HepG2 (cell line): ENCODE data around the gene GOLGA6C. TPM values are rescaled to one million over a fixed set of nuclear protein-coding genes. Genes with fewer than 3 reads are reported as not detected.

ENCODE experiments used
- ATAC-seq: fragments of 200-7000 bp; cut with Tn5 transposase; 3 replicates; pipeline ENCODE4 v1.9.1; 2020; ENCODE audit warnings: mild to moderate bottlenecking, moderate library complexity
- BruUV-seq: library from RNA; stranded (reverse); fragments of 400-500 nt; replicated peaks from 2 replicates; lab custom pipeline; 2021; lab: Mats Ljungman, UMichigan
- CTCF ChIA-PET: fragments of 300-600 bp; formaldehyde crosslinking; extraction: SDS; loops from one replicate; lab custom pipeline; 2021; ENCODE audit warnings: low total read pairs, inconsistent platforms, low intra/inter-chr PET ratio; lab: Yijun Ruan, JAX
- POLR2A ChIA-PET: fragments of 350-600 bp; sonication (Branson Sonifier 250); formaldehyde crosslinking; loops from one replicate; lab custom pipeline; 2020; ENCODE audit warnings: antibody characterized with exemption, inconsistent platforms; lab: Yijun Ruan, JAX
- DNase-seq: peaks from one replicate; pipeline ENCODE4 v3.0.0-alpha.2; 2015; ENCODE audit warnings: low spot score
- FAIRE-seq: peaks from 3 replicates; lab custom pipeline; 2011; peaks lifted over from hg19 to GRCh38; lab: Jason Lieb, UNC
- H2AFZ ChIP-seq: one replicate; pipeline ENCODE4 v1.6.1; 2011; ENCODE audit warnings: low read length, inconsistent platforms
- H3K27ac ChIP-seq: fragments of 300-600 bp; 3 replicates; pipeline ENCODE4 v1.8.0; 2011; ENCODE audit warnings: mixed run types, mild to moderate bottlenecking, mixed read lengths, low read length, inconsistent platforms; ENCODE audit not compliant: insufficient read depth; ENCODE audit errors: extremely low read length
- H3K27me3 ChIP-seq, 2 experiments: fragments of 200-600 bp in 1 of 2; 2 replicates in 1 of 2; 3 replicates in 1 of 2; pipeline versions ENCODE4 v1.6.0 to v1.8.0; 2011; ENCODE audit warnings: low read length in 2 of 2, mild to moderate bottlenecking in 2 of 2, moderate library complexity in 2 of 2, inconsistent platforms in 1 of 2; ENCODE audit not compliant: insufficient read depth in 2 of 2, control insufficient read depth in 1 of 2
- H3K36me3 ChIP-seq, 2 experiments: fragments of 200-600 bp in 1 of 2; replicated peaks in 1 of 2; 2 replicates in 1 of 2; 3 replicates in 1 of 2; pipeline versions ENCODE4 v1.5.1 to v1.8.0; 2011; ENCODE audit warnings: low read length in 2 of 2, inconsistent platforms in 1 of 2; ENCODE audit not compliant: insufficient read depth in 2 of 2, control insufficient read depth in 1 of 2
- H3K4me1 ChIP-seq: 2 replicates; pipeline ENCODE4 v1.5.1; 2012; ENCODE audit warnings: low read length, inconsistent platforms; ENCODE audit not compliant: insufficient read depth
- H3K4me2 ChIP-seq: 2 replicates; pipeline ENCODE4 v1.6.0; 2011; ENCODE audit warnings: low read depth, low read length, inconsistent platforms
- H3K4me3 ChIP-seq, 3 experiments: fragments of 200-600 bp in 1 of 3; sonication (generic), shearing (Covaris generic) in 1 of 3; replicated peaks in 1 of 3; 2 replicates each; pipeline ENCODE4 v1.5.1; 2011 to 2016; ENCODE audit warnings: low read length in 3 of 3, inconsistent platforms in 2 of 3, low read depth in 2 of 3, mild to moderate bottlenecking in 2 of 3, control low read depth in 1 of 3, mixed read lengths in 1 of 3; ENCODE audit not compliant: insufficient read depth in 1 of 3
- H3K79me2 ChIP-seq: one replicate; pipeline ENCODE4 v1.6.1; 2011; ENCODE audit warnings: low read length, inconsistent platforms; ENCODE audit not compliant: insufficient read depth
- H3K9ac ChIP-seq: 2 replicates; pipeline ENCODE4 v1.6.0; 2011; ENCODE audit warnings: mild to moderate bottlenecking, low read depth, low read length, inconsistent platforms; ENCODE audit not compliant: insufficient read depth
- H3K9me3 ChIP-seq: 2 replicates; pipeline ENCODE4 v1.5.1; 2012; ENCODE audit warnings: mild to moderate bottlenecking, low read length
- H4K20me1 ChIP-seq: 2 replicates; pipeline ENCODE4 v1.6.0; 2011; ENCODE audit warnings: inconsistent platforms, mild to moderate bottlenecking, low read length, moderate library complexity; ENCODE audit not compliant: insufficient read depth
- AGO2 ChIP-seq: fragments of 200-400 bp; formaldehyde crosslinking; optimal IDR thresholded peaks from 2 replicates; pipeline ENCODE3; 2017; ENCODE audit warnings: mild to moderate bottlenecking, low read depth, low read length, moderate library complexity
- CENPT ChIP-seq: sonication (generic); formaldehyde crosslinking; IDR thresholded peaks from 2 replicates; pipeline ENCODE4 v1.8.0; 2022; ENCODE audit warnings: low read depth, mild to moderate bottlenecking, moderate library complexity, missing genetic modification reagents
- HCFC1 ChIP-seq: fragments of 150-350 bp; IDR thresholded peaks from 2 replicates; pipeline ENCODE4 v1.6.1; 2014; ENCODE audit warnings: low read depth, low read length
- MLX ChIP-seq: IDR thresholded peaks from 2 replicates; pipeline ENCODE4 v1.6.1; 2016
- POLR2A ChIP-seq, 2 experiments: IDR thresholded peaks; 2 replicates each; pipeline ENCODE4 v1.6.1; 2011; ENCODE audit warnings: low read depth in 2 of 2, low read length in 2 of 2, mild to moderate bottlenecking in 1 of 2, moderate library complexity in 1 of 2; ENCODE audit not compliant: insufficient read depth in 1 of 2
- SAP130 ChIP-seq: IDR thresholded peaks from 2 replicates; pipeline ENCODE4 v1.6.1; 2016; ENCODE audit warnings: low read depth
- STAT5B ChIP-seq: sonication (generic); formaldehyde crosslinking; IDR thresholded peaks from 2 replicates; pipeline ENCODE4 v1.4.0; 2020; ENCODE audit warnings: missing genetic modification reagents
- ZC3H13 ChIP-seq: sonication (generic); formaldehyde crosslinking; IDR thresholded peaks from 2 replicates; pipeline ENCODE4 v1.8.1; 2023; ENCODE audit warnings: mild to moderate bottlenecking, missing genetic modification reagents, moderate library complexity
- ZMAT3 ChIP-seq: sonication (generic); formaldehyde crosslinking; conservative IDR thresholded peaks from 2 replicates; pipeline ENCODE4 v1.7.0; 2021; ENCODE audit warnings: missing genetic modification reagents
- ZNF562 ChIP-seq: sonication (generic); formaldehyde crosslinking; IDR thresholded peaks from 2 replicates; pipeline ENCODE4 v1.8.0; 2022; ENCODE audit warnings: missing genetic modification reagents, borderline replicate concordance
- WGBS: methylation state at CpG from one replicate; pipeline ENCODE4 v1.1.6; 2017; ENCODE audit warnings: low lambda C conversion rate; 5-methylcytosine and 5-hydroxymethylcytosine counted together
- in situ Hi-C: cut with HindIII; loops from 2 replicates; pipeline ENCODE4 v1.10.0; 2017; ENCODE audit warnings: low pct_unique_long_range_greater_than_20kb; ENCODE audit not compliant: extremely low pct_ligation_motif_present
- intact Hi-C: fragments of 100-400 bp; cut with micrococcal nuclease; formaldehyde crosslinking; loops from one replicate; pipeline ENCODE4 v1.10.0; 2022; ENCODE audit not compliant: unreplicated experiment
- polyA plus RNA-seq, 8 experiments: library from polyadenylated mRNA; depleted of rRNA in 3 of 8; stranded (reverse) in 7 of 8; unstranded in 1 of 8; fragments of >200 nt; fragmentation: Illumina TruSeq in 4 of 8; extraction: Trizol in 4 of 8; gene quantifications; 2 replicates each; pipeline versions ENCODE4 v1.2.1 to v1.2.3, GENCODE V29; 2011 to 2016; ENCODE audit warnings: low read depth in 4 of 8, missing spikeins in 1 of 8, mixed read lengths in 1 of 8; ENCODE audit not compliant: insufficient read depth in 1 of 8
- total RNA-seq, 5 experiments: library from RNA; depleted of rRNA; stranded (reverse); fragments of >200 nt; fragmentation: Illumina TruSeq; extraction: Trizol; gene quantifications; 2 replicates each; pipeline ENCODE4 v1.2.3, GENCODE V29; 2016; ENCODE audit warnings: low read depth in 1 of 5
- TF ChIP-seq, protein P1 (sequence below), 2 experiments: sonication (generic) in 1 of 2; formaldehyde crosslinking in 1 of 2; IDR thresholded peaks; 2 replicates each; pipeline versions ENCODE4 v1.5.1 to v1.6.1; 2011 to 2020; ENCODE audit warnings: borderline replicate concordance in 1 of 2, low read depth in 1 of 2, low read length in 1 of 2, mild to moderate bottlenecking in 1 of 2, missing genetic modification reagents in 1 of 2, moderate library complexity in 1 of 2
- TF ChIP-seq, protein P2 (sequence below): sonication (generic); formaldehyde crosslinking; IDR thresholded peaks from 2 replicates; pipeline ENCODE4 v1.9.0; 2022; ENCODE audit warnings: low read depth, missing genetic modification reagents

The GOLGA6C gene
- total and polyA plus RNA-seq, 2 of the 13 experiments (the other 11 are each of a cell fraction or from before 2014, with no cell fraction given), result not detected

DNA sequence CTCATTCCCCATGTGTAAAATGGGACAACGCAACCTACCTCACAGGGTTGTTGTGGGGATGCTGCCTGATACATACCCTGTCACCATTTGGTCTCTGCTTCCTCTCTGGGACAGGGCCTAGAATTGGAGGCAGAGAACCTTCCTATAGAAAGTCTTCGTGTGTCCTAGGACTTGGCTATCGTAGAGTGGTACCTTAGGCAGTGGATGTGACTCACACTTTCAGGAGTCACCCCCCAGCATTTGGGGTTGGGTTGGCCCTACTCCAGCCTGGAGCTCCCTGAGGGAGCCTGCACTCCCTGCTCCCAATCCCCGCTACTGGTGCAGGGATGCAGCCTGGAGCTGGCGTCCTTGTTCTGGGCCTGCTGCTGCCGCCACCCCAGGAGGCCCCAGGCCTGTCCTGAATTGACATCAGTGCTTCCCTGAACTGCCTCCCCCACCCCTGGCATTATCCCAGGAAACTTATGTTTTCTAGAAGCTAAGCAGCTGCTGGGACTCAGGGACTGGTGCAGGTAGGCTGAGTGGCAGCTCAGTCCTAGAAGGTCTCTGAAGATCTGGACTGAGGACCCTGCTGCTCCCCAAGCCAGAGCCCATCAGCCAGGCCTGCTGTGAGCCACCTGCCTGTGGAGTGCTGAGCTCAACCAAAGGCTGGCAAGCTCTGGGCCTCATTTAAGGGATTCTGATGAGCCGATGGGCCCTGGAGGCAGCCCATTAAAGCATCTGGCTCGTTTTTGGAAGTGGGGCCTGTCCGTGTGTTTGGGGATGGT is 46.5 kb upstream of the GOLGA6C start (continued):
- no peak for TF ChIP-seq STAT5B (CRISPR knock-in tag)
- TF ChIP-seq ZMAT3 (CRISPR knock-in tag), result no peak
- TF ChIP-seq HCFC1, result no peak
- TF ChIP-seq, protein P1, sequence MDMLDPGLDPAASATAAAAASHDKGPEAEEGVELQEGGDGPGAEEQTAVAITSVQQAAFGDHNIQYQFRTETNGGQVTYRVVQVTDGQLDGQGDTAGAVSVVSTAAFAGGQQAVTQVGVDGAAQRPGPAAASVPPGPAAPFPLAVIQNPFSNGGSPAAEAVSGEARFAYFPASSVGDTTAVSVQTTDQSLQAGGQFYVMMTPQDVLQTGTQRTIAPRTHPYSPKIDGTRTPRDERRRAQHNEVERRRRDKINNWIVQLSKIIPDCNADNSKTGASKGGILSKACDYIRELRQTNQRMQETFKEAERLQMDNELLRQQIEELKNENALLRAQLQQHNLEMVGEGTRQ (IDR thresholded peaks at IDR 0.05; ENCODE audit: low read depth, low read length), result no peak
- TF ChIP-seq, protein P1 (CRISPR knock-in tag; IDR thresholded peaks at IDR 0.05; ENCODE audit: borderline replicate concordance), result no peak
- no peak for TF ChIP-seq CENPT (CRISPR knock-in tag)
- no peak for TF ChIP-seq SAP130 (CRISPR knock-in tag)
- TF ChIP-seq MLX (CRISPR knock-in tag), result no peak

GRCh38 chr15:75212200-75212858 is 45.8 kb upstream of the GOLGA6C start:
- ChIA-PET POLR2A (no interaction called here), CTCF (no interaction called here)
- peaks cover 6% of the 10 kb centered on the region; the same call in 1 of the 2 replicates for H3K4me1 ChIP-seq
- no peak overlapping the region for H3K27ac ChIP-seq
- H3K4me2 ChIP-seq, result no peak overlapping the region
- in situ Hi-C loops, result no loop called here
- BruUV-seq, result no TSS peak
- H3K9ac ChIP-seq, result no peak overlapping the region
- no peak overlapping the region for H3K4me3 ChIP-seq
- no peak for FAIRE-seq
- WGBS, result 94% methylated on average over 5 of the region's 7 CpGs
- no peak overlapping the region for H2AFZ ChIP-seq
- TF ChIP-seq POLR2A (IDR thresholded peaks at IDR 0.05; ENCODE audit: insufficient read depth in 1 of 2, low read depth in 2 of 2, low read length in 2 of 2), result peak in 1 of 2 experiments; percentile 16; a peak in 1 of 4 replicates
- peak; percentile 74 for TF ChIP-seq AGO2
- no peak for TF ChIP-seq ZNF562 (CRISPR knock-in tag)
- peak; percentile 58; the same call in 1 of the 2 replicates for TF ChIP-seq ZC3H13 (CRISPR knock-in tag)
- TF ChIP-seq, protein P2, sequence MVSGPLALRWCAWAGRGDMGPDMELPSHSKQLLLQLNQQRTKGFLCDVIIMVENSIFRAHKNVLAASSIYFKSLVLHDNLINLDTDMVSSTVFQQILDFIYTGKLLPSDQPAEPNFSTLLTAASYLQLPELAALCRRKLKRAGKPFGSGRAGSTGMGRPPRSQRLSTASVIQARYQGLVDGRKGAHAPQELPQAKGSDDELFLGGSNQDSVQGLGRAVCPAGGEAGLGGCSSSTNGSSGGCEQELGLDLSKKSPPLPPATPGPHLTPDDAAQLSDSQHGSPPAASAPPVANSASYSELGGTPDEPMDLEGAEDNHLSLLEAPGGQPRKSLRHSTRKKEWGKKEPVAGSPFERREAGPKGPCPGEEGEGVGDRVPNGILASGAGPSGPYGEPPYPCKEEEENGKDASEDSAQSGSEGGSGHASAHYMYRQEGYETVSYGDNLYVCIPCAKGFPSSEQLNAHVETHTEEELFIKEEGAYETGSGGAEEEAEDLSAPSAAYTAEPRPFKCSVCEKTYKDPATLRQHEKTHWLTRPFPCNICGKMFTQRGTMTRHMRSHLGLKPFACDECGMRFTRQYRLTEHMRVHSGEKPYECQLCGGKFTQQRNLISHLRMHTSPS (CRISPR knock-in tag), result no peak
- TF ChIP-seq, all 625 proteins: peak for 3
- DNase-seq (no peak), ATAC-seq (no peak)
- no peaks in the 10 kb centered on the region for H3K9me3 ChIP-seq
- no peaks in the 10 kb centered on the region for H3K27me3 ChIP-seq
- intact Hi-C loops, result no loop called here
- peaks cover 67% of the 10 kb centered on the region for H4K20me1 ChIP-seq
- peaks cover 35% of the 10 kb centered on the region for H3K79me2 ChIP-seq
- H3K36me3 ChIP-seq, result peaks cover 47 to 58% of the 10 kb centered on the region in 2 experiments; a peak in 4 of 5 replicates
